Erythroblast (primary cell): ENCODE data around the gene CAMKMT.

Experiments
- GATA1 ChIP-seq: IDR thresholded peaks from 2 replicates; pipeline ENCODE4 v1.6.1; 2011; ENCODE audit warnings: low read depth, mild to moderate bottlenecking, control low read depth, low read length, moderate library complexity
- POLR2A ChIP-seq: IDR thresholded peaks from 2 replicates; pipeline ENCODE4 v1.6.1; 2011; ENCODE audit warnings: mild to moderate bottlenecking, low read length

DNA sequence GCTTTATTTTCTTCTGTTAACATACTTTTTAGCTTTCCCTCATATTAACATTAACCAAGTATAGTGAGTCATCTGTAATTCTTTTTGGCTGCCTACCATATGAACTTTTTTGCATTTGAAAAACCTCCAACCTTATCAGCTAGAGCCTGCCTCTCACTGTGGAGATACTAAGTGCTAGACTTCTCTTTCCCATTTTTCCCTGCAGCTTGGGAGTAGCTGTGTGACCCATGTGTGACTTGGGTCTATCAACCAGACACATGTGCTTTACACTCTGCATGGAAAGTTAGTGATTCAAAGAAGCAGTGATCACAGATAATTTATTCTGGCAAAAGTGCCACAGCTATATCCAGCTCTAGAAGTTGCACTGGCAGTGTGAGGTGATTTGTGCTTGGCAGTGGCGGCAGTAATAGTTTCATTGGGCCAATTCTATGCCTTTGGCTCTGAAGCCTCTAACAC, 36.7 kb upstream of the CAMKMT start:
- TF ChIP-seq POLR2A (no peak), GATA1 (no peak)
